HG03521 (cell line): ENCODE measurements around the gene IL3RA.
"Not testable (repeated sequence)": the region's sequence is repeated elsewhere in the genome, so short reads cannot be mapped to it uniquely, and the experiment has no call there.

Source experiments
- ATAC-seq: cut with Tn5 transposase; IDR thresholded peaks from one replicate; pipeline ENCODE4 v1.9.1; 2021; ENCODE audit warnings: mild to moderate bottlenecking, moderate library complexity; ENCODE audit not compliant: unreplicated experiment

Gene IL3RA

GRCh38 chrX:1397441-1398270 lies 61.1 kb downstream of the IL3RA start:
- ATAC-seq = no peak

- ATAC-seq = no peak
Measured at GRCh38 chrX:1398431-1399340, 62.1 kb downstream of the IL3RA start.

- no peak for ATAC-seq
Measured at GRCh38 chrX:1400049-1400448, 63.5 kb downstream of the IL3RA start.

- ATAC-seq = no peak
Measured at GRCh38 chrX:1400742-1401471, 64.3 kb downstream of the IL3RA start.

GRCh38 chrX:1401611-1402430 lies 65.2 kb downstream of the IL3RA start:
- ATAC-seq = no peak

GRCh38 chrX:1403228-1403627 lies 66.6 kb downstream of the IL3RA start:
- ATAC-seq = no peak

- ATAC-seq = not testable (repeated sequence)
Measured at GRCh38 chrX:1403867-1404266, 67.3 kb downstream of the IL3RA start.

GRCh38 chrX:1405769-1406168 lies 69.2 kb downstream of the IL3RA start:
- not testable (repeated sequence) for ATAC-seq

GRCh38 chrX:1407035-1407434 lies 70.5 kb downstream of the IL3RA start:
- no peak for ATAC-seq

- ATAC-seq = no peak
Measured at GRCh38 chrX:1411326-1411725, 74.7 kb downstream of the IL3RA start.

- no peak for ATAC-seq
Measured at GRCh38 chrX:1412551-1413161, 76.1 kb downstream of the IL3RA start.

- ATAC-seq = no peak
Measured at GRCh38 chrX:1416327-1416784, 79.8 kb downstream of the IL3RA start.

- ATAC-seq = no peak
Measured at GRCh38 chrX:1416965-1417760, 80.6 kb downstream of the IL3RA start.

GRCh38 chrX:1417921-1418771 lies 81.6 kb downstream of the IL3RA start:
- ATAC-seq = no peak

- ATAC-seq = no peak
Measured at GRCh38 chrX:1418901-1419544, 82.4 kb downstream of the IL3RA start.

- ATAC-seq = no peak
Measured at GRCh38 chrX:1419545-1420355, 83.2 kb downstream of the IL3RA start.

- no peak for ATAC-seq
Measured at GRCh38 chrX:1420371-1420770, 83.8 kb downstream of the IL3RA start.
